ENCODE measurements around the gene SERPINE1.

- no peak for TF ChIP-seq CTCF (IDR thresholded peaks at IDR 0.05)
- TF ChIP-seq POLR2A (IDR thresholded peaks at IDR 0.05) = no peak
- no peak for TF ChIP-seq POLR2AphosphoS5 (IDR thresholded peaks at IDR 0.05)
- TF ChIP-seq EP300 (IDR thresholded peaks at IDR 0.05) = no peak
Measured at GRCh38 chr7:101121991-101122932, 4.6 kb upstream of the SERPINE1 start.

Data from suprapubic skin (tissue), 4 donors.